Lower leg skin (tissue), 3 donors: Measurements from ENCODE around the gene CCBE1.
"Not testable (repeated sequence)": the region's sequence is repeated elsewhere in the genome, so short reads cannot be mapped to it uniquely, and the experiment has no call there.

Source experiments
- CTCF ChIP-seq, 3 donors: fragments of 450-650 bp; IDR thresholded peaks; one replicate each; pipeline ENCODE4 v1.5.1; 2016; ENCODE audit warnings: antibody characterized with exemption in 3 of 3, mild to moderate bottlenecking in 3 of 3, moderate library complexity in 2 of 3
- POLR2A ChIP-seq, 2 donors: fragments of 450-650 bp; IDR thresholded peaks; one replicate each; pipeline ENCODE4 v1.6.1; 2016 to 2017; ENCODE audit warnings: antibody characterized with exemption in 2 of 2, mild to moderate bottlenecking in 1 of 2, moderate library complexity in 1 of 2

GRCh38 chr18:59737335-59737734 lies 40.1 kb upstream of the CCBE1 start:
- not testable (repeated sequence) for TF ChIP-seq CTCF, POLR2A (IDR thresholded peaks at IDR 0.05)
